Brain pericyte (primary cell): ENCODE results near the gene THPO.

Experiments
- DNase-seq: peaks from one replicate; pipeline ENCODE4 v3.0.0-alpha.2; 2012; ENCODE audit warnings: low read depth, low spot score

Gene THPO

GRCh38 chr3:184333700-184334099, 44.3 kb downstream of the THPO start:
- no peak for DNase-seq

- DNase-seq, result no peak
These were observed 44.8 kb downstream of the THPO start for GRCh38 chr3:184333190-184333589.

GRCh38 chr3:184332370-184333090, 45.5 kb downstream of the THPO start:
- DNase-seq, result no peak

GRCh38 chr3:184328516-184328915, 49.5 kb downstream of the THPO start:
- DNase-seq, result no peak

- no peak for DNase-seq
These were observed 50.8 kb downstream of the THPO start for GRCh38 chr3:184327171-184327570.

GRCh38 chr3:184325715-184326369, 52.2 kb downstream of the THPO start:
- no peak for DNase-seq

GRCh38 chr3:184325269-184325668, 52.7 kb downstream of the THPO start:
- no peak for DNase-seq

GRCh38 chr3:184323696-184324095, 54.3 kb downstream of the THPO start:
- DNase-seq, result no peak

- no peak for DNase-seq
These were observed 55.1 kb downstream of the THPO start for GRCh38 chr3:184322731-184323487.
